NCI-H2196 (cell line): ENCODE data around the gene ANO10.
"Not testable (repeated sequence)": the region's sequence is repeated elsewhere in the genome, so short reads cannot be mapped to it uniquely, and the experiment has no call there.

Experiments used
- DNase-seq: peaks from one replicate; lab custom pipeline; 2025; ENCODE audit not compliant: unreplicated experiment; lab: John Stamatoyannopoulos, UW

ANO10 gene

GRCh38 chr3:43627360-43627759, 5.5 kb upstream of the ANO10 start:
- no peak for DNase-seq

GRCh38 chr3:43624619-43625305, 3.0 kb upstream of the ANO10 start:
- no peak for DNase-seq

- DNase-seq = no peak
Observed at GRCh38 chr3:43620831-43621655, 768 bp downstream of the ANO10 start.

- DNase-seq = no peak
Observed at GRCh38 chr3:43619588-43619987, 2.2 kb downstream of the ANO10 start.

- DNase-seq = no peak
Observed at GRCh38 chr3:43618142-43618541, 3.7 kb downstream of the ANO10 start.

- DNase-seq = no peak
Observed at GRCh38 chr3:43616034-43616433, 5.8 kb downstream of the ANO10 start.

GRCh38 chr3:43615133-43615532, 6.7 kb downstream of the ANO10 start:
- DNase-seq = no peak

GRCh38 chr3:43613976-43614375, 7.8 kb downstream of the ANO10 start:
- DNase-seq = no peak

GRCh38 chr3:43612419-43612818, 9.4 kb downstream of the ANO10 start:
- no peak for DNase-seq

GRCh38 chr3:43609406-43609805, 12.4 kb downstream of the ANO10 start:
- no peak for DNase-seq

- no peak for DNase-seq
Observed at GRCh38 chr3:43608751-43609150, 13.1 kb downstream of the ANO10 start.

- DNase-seq = no peak
Observed at GRCh38 chr3:43606284-43606683, 15.5 kb downstream of the ANO10 start.

- not testable (repeated sequence) for DNase-seq
Observed at GRCh38 chr3:43599959-43600358, 21.9 kb downstream of the ANO10 start.

GRCh38 chr3:43597961-43598360, 23.9 kb downstream of the ANO10 start:
- no peak for DNase-seq

GRCh38 chr3:43596178-43596577, 25.6 kb downstream of the ANO10 start:
- not testable (repeated sequence) for DNase-seq

- not testable (repeated sequence) for DNase-seq
Observed at GRCh38 chr3:43595280-43595679, 26.5 kb downstream of the ANO10 start.

- DNase-seq = not testable (repeated sequence)
Observed at GRCh38 chr3:43593588-43593987, 28.2 kb downstream of the ANO10 start.

- DNase-seq = not testable (repeated sequence)
Observed at GRCh38 chr3:43591866-43592265, 29.9 kb downstream of the ANO10 start.

- DNase-seq = no peak
Observed at GRCh38 chr3:43587303-43587702, 34.5 kb downstream of the ANO10 start.

- no peak for DNase-seq
Observed at GRCh38 chr3:43584043-43584826, 37.6 kb downstream of the ANO10 start.

GRCh38 chr3:43583481-43583880, 38.3 kb downstream of the ANO10 start:
- no peak for DNase-seq

- no peak for DNase-seq
Observed at GRCh38 chr3:43582866-43583265, 38.9 kb downstream of the ANO10 start.
